GM18511 (cell line): ENCODE data around the gene PRTN3.

Experiments used
- ATAC-seq: cut with Tn5 transposase; IDR thresholded peaks from one replicate; pipeline ENCODE4 v1.9.1; 2021; ENCODE audit warnings: mild to moderate bottlenecking, moderate library complexity; ENCODE audit not compliant: unreplicated experiment

Gene PRTN3

DNA sequence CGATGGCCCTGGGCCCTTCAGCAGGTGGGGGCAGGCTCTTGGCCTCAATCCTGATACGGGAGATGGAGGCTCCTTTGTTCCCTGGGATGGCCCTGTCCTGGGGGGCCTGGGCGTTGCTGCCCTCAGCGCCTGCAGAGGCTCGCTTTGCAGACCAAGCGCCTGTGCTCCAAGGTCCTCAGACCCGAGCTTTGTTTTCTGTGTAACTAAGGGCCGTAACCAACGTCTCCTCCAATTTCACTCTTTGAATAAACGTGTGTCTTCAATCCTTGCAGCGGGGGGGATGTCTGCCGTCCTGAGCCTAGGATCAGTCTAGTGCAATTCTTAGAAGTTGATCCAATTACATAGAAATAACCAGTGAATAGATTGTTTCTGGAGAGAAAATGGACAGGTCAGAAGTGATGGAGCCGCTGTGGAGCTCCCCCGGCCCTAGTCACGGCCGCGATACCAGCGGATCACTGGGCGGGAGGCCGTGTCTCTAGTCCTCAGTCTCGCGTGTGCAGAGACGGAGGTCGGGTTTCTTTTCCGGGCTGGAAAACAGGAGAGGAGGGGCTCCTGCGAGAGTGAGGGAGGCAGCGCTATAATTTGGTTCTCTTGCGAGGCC is 38.2 kb upstream of the PRTN3 start:
- no peak for ATAC-seq

DNA sequence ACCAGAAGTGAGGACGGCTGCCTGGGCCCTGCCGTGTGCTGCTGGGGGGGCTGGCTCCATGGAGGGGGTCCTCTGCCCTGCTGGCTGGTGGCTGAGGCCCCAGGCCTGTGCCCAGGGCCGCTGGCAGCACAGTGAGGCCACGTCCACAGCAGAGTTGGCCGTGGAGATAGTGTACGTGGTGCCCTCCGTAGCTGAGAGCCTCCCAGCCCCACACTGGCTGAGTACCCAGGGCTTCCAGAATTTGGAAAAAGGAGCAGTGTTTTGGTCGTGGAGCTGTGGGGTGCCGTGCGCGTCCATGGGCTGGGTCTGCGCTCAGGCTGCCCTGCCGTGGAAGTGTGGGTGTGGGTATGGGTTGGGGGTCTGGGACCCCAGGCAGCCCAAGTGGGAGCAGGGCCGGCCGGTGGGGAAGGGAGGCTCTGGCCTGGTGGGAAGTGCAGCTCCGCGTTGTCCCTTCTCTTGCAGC is 37.7 kb upstream of the PRTN3 start:
- ATAC-seq = no peak

DNA sequence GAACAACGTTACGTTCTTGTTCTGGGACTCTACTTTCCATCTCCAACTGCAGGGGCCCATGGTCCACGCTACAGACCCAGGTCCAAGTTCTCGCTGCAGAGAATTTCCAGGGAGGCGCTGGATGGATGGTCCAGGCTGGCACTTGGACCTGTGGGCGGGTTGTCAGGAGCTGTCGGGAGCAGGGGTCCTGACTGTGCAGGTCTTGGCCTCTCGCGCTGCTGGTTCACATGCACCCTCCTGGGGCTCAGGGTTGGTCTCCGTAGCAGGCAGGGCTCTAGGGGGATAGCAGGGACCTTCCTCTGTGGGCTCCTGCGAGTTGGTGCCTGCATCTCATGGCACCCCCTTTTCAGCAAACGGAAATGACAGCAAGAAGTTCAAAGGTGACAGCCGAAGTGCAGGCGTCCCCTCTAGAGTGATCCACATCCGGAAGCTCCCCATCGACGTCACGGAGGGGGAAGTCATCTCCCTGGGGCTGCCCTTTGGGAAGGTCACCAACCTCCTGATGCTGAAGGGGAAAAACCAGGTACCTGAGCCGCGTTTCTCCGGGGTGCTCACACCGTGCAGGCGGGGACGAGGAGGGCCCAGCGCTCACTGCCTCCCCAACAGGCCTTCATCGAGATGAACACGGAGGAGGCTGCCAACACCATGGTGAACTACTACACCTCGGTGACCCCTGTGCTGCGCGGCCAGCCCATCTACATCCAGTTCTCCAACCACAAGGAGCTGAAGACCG is 36.9 kb upstream of the PRTN3 start:
- ATAC-seq = no peak

DNA sequence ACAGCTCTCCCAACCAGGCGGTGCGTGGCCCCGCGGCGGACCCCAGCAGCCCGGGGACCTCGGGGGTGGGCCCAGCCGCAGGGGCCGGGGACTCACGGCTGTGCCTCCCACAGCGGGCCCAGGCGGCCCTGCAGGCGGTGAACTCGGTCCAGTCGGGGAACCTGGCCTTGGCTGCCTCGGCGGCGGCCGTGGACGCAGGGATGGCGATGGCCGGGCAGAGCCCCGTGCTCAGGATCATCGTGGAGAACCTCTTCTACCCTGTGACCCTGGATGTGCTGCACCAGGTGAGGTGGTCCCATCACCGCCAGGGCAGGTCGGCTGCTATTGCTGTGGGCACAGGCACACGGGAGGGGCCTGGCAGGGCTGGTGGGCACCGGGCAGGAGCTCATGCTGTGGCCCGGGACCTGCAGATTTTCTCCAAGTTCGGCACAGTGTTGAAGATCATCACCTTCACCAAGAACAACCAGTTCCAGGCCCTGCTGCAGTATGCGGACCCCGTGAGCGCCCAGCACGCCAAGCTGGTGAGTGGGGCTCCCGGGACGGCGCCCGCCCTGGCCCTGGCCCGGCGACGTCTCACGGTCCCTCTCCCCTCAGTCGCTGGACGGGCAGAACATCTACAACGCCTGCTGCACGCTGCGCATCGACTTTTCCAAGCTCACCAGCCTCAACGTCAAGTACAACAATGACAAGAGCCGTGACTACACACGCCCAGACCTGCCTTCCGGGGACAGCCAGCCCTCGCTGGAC is 36.2 kb upstream of the PRTN3 start:
- no peak for ATAC-seq

DNA sequence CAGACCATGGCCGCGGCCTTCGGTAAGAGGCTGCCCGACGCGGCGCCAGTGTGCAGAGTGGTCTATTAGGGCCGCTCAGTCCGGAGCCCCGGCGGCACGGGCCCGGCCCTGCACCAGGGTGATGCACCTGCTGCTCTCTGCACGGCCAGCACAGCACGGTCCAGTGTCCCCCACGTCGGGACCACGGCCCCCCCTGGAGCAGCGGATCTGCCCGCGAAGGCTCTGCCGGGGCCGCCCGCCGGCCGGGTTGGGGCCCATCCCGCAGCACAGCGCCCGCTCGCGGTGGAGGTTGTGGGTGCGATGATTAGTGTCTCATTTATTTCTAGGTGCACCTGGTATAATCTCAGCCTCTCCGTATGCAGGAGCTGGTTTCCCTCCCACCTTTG is 35.6 kb upstream of the PRTN3 start:
- no peak for ATAC-seq

DNA sequence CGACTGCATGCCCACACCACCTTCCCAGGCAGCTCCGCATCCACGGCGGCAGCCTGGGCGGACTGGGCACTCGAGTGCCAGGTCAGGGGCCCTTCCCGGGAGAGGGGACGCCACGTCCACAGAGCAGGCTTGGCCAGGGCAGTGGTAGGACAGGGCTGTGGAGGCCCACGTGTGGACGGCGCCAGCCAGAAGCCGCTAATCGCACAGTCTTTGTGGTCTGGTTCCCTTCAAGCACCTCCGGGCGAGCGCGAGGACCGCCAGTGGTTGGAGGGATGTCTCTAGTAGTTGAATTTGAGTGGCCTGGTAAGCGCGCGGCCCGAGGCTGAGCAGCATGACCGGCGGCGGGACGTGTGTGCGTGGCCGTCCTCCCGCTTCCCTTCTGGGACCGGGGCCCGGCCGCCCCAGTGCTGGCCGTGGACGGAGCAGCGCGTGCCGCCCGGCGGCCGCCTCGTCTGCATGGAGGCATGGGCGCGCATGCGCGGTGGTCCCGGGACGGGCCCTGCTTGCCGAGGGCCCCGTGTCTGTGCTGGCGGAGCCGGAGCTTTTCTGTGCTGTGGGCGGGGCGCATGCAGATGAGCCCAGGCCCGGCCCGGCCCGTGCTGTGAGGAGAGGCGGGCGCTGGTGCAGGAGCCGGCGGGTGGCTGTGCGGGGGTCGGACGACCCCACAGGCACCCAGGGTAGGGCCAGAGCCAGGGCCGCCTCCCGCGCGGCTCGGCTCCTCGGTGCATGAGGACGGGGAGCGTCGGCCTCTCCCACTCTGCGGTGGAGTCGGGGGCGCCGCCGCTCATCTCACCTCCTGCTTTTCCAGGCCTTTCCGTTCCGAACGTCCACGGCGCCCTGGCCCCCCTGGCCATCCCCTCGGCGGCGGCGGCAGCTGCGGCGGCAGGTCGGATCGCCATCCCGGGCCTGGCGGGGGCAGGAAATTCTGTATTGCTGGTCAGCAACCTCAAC is 34.9 kb upstream of the PRTN3 start:
- no peak for ATAC-seq

DNA sequence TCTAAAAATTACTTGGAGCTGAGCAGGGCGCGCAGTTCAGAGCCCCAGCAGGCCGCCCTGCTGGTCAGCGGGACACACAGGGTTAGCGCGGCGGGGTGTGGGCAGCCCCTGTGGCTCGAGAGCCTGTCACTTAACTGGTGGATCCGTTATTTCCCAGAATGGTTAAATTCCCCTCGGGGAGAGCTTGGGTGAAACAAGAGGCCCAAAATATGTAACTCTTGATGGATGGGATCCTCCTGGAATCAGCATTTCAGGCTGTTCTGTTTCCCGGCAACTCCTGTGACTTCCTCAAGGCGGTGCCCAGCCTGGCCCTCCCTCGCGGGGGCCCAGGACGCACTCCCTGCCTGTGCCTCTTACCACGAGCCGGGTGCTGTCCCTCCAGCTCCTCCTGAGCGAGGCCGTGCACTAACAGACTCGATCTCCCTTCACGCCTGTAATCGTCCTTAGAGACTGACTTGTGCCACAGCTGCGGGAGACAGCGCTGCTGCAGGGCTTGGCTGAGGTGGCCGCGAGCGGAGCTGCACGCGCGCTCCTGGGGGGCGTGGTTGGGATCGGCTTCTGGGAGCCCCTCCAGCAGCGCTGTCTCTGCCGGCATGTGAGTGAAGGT is 33.9 kb upstream of the PRTN3 start:
- no peak for ATAC-seq

DNA sequence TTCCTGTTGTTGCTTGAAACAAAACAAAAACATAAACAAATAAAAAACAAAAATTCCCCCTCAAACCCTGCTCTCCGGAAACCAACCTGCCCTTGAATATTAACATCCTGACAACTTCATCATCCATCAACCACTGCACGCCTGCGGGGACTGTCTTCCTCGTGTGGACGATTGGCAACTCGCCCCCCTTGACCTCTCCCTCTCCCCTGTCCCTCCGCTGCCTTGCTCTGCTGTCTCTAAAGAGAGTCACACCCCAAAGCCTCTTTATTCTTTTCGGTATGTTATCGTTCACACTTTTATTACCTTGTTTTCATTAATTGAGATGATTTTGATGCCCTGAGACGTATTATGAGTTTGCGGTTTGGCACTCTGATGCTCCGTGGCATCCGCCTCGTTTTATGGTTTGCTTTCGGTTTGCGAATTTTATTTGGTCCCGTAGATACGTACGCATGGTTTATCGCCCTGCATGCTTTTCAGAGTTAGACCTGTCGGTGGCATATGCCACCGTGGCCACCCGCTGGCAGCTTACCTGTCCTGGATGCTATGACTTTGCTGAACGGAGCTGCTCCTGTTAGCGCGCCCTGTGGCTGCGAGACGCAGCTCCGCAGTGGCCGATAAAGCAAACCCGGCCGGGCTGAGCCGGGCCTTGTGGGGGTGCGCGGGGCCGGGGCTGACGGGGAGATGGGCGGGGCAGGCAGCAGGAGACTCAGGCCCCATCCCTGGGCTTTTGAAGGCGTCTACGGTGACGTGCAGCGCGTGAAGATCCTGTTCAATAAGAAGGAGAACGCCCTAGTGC is 33.0 kb upstream of the PRTN3 start:
- no peak for ATAC-seq

DNA sequence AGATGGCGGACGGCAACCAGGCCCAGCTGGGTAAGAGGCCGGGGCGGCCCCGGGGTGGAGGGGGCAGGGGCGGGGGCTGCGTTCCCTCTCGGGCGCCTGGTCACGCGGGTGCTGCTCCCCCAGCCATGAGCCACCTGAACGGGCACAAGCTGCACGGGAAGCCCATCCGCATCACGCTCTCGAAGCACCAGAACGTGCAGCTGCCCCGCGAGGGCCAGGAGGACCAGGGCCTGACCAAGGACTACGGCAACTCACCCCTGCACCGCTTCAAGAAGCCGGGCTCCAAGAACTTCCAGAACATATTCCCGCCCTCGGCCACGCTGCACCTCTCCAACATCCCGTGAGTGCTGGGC is 32.4 kb upstream of the PRTN3 start:
- ATAC-seq = no peak

DNA sequence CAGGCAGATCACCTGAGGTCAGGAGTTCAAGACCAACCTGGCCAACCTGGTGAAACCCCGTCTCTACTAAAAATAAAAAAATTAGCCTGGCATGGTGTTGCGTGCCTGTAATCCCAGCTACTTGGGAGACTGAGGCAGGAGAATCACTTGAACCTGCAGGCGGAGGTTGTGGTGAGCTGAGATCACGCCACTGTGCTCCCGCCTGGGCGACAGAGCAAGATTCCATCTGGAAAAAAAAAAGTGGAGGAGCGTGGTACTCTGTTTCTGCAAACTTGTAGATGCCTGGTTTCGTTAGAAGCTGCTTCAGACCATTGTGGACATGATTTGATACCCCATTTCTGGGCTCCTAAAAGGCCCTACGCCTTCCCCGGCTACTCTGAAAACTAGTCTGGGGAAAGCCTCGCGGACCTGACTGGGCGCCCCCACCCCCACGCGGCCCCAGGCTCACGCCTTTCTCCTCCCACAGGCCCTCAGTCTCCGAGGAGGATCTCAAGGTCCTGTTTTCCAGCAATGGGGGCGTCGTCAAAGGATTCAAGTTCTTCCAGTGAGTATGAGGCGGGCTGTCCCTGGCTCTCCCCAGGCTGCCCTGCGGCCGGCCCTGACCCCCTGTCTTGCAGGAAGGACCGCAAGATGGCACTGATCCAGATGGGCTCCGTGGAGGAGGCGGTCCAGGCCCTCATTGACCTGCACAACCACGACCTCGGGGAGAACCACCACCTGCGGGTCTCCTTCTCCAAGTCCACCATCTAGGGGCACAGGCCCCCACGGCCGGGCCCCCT is 30.5 kb upstream of the PRTN3 start:
- no peak for ATAC-seq

DNA sequence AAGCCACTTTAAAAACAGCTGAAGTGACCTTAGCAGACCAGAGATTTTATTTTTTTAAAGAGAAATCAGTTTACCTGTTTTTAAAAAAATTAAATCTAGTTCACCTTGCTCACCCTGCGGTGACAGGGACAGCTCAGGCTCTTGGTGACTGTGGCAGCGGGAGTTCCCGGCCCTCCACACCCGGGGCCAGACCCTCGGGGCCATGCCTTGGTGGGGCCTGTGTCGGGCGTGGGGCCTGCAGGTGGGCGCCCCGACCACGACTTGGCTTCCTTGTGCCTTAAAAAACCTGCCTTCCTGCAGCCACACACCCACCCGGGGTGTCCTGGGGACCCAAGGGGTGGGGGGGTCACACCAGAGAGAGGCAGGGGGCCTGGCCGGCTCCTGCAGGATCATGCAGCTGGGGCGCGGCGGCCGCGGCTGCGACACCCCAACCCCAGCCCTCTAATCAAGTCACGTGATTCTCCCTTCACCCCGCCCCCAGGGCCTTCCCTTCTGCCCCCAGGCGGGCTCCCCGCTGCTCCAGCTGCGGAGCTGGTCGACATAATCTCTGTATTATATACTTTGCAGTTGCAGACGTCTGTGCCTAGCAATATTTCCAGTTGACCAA is 29.8 kb upstream of the PRTN3 start:
- ATAC-seq = no peak

DNA sequence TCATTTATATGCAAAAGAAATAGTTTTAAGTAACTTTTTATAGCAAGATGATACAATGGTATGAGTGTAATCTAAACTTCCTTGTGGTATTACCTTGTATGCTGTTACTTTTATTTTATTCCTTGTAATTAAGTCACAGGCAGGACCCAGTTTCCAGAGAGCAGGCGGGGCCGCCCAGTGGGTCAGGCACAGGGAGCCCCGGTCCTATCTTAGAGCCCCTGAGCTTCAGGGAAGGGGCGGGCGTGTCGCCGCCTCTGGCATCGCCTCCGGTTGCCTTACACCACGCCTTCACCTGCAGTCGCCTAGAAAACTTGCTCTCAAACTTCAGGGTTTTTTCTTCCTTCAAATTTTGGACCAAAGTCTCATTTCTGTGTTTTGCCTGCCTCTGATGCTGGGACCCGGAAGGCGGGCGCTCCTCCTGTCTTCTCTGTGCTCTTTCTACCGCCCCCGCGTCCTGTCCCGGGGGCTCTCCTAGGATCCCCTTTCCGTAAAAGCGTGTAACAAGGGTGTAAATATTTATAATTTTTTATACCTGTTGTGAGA is 29.2 kb upstream of the PRTN3 start:
- ATAC-seq = no peak

DNA sequence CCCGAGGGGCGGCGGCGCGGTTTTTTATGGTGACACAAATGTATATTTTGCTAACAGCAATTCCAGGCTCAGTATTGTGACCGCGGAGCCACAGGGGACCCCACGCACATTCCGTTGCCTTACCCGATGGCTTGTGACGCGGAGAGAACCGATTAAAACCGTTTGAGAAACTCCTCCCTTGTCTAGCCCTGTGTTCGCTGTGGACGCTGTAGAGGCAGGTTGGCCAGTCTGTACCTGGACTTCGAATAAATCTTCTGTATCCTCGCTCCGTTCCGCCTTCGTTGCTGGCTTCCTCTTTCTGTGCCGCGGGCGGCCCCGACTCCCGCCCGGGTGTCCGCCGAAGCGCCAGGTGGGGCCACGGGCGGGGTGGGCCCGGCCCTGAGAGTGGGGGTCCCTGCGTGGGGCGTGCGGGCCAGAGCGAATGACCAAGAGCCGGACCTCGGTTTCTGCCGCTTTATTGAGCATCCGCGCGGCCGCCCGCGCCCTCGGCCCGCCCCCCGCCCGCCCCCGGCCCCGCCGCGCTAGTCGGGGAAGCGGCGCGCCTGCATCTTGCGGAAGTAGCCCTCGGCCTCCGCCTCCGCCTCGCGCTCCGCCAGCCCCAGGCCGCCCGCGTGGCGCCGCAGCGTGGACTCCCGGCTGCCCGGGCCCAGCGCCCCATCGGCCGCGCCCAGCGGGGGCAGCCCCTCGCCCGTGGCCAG is 28.6 kb upstream of the PRTN3 start:
- ATAC-seq = no peak

DNA sequence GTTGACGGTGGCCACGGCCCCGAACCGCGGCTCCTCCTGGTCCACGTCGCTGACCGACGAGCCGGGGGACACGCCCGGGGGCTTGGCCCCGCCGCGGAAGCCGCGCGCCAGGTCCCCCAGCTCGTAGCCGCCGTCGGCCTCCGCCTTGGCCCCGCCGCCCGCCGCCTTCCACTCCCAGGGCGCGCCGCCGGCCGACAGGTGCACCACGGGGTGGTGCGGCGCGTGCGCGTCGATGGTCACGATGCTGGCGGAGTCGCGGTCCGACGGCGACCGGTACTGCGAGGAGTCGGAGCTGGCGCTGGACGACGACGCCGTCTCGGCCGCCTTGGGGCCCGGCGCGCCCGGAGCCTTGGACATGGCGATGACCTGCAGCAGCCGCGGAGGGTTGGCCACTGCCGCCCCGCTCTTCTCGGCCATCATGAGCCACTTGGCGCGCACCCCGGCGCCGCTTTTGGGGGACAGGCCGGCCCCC is 28.0 kb upstream of the PRTN3 start:
- ATAC-seq = no peak

DNA sequence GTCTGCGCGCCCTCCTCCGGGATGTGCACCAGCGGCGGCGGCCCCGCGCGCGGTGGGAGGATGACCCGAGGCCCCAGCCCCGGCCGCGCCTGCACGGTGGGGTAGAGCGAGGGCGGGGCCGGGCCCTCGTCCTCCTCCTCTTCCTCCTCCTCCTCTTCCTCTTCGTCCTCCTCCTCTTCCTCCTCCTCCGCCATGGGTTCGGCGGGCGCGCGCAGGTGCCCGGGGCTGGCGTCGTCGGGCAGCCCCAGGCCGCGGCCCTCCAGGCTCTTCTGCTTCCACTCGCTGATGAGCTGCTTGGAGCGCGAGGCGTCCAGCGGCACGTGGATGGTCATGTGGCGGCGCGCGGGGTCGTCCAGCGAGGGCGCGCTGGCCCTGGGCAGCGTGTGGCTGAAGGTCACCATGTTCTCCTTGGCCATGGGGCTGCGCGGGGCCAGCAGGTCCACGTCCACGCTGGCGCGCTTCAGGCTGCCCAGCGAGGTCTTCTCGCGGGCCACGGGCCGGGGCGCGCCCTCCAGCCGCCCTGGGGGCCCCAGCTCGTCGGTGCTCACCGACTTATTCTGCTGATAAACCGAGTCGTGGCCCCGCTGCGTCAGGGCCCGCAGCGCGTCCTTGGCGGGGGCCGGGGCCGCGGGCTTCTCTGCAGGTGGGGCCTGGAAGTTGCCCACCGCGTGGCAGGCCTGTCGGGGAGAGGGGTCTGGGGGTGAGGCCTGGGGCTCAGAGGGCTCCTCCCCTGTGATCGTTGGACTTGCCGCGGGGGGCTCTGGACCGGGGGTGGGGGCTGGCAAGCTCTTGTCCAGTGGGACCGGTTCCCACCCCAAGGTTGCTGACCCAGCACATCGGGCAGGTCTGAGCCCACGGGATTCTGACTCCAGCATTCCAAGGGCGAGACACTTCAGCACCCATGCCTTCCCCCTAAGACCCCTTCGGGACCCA is 27.3 kb upstream of the PRTN3 start:
- no peak for ATAC-seq
